Measurements from ENCODE around the gene NFKBIE.

The NFKBIE gene

GRCh38 chr6:44214307-44214706, 51.0 kb downstream of the NFKBIE start:
- no peak overlapping the region for H3K27ac Mint-ChIP-seq
- DNase-seq = no peak
- no peaks in the 10 kb centered on the region for H3K36me3 Mint-ChIP-seq (ENCODE audit: insufficient read depth)
- H3K4me3 Mint-ChIP-seq = no peak overlapping the region
- H3K9me3 Mint-ChIP-seq = no peaks in the 10 kb centered on the region
- peaks cover 0 to 5% of the 10 kb centered on the region in 2 donors for H3K4me1 Mint-ChIP-seq (ENCODE audit: low read depth in 2 of 2)
- no peak for ATAC-seq (replicated peaks)
- peaks cover 24 to 37% of the 10 kb centered on the region in 2 donors for H3K27me3 Mint-ChIP-seq

- no peak overlapping the region for H3K27ac Mint-ChIP-seq
- ATAC-seq (replicated peaks) (no peak), DNase-seq (no peak)
- H3K4me1 Mint-ChIP-seq (ENCODE audit: low read depth in 2 of 2) = no peaks in the 10 kb centered on the region
- H3K27me3 Mint-ChIP-seq = peaks cover 37 to 41% of the 10 kb centered on the region in 2 donors
- no peaks in the 10 kb centered on the region for H3K36me3 Mint-ChIP-seq (ENCODE audit: insufficient read depth)
- H3K4me3 Mint-ChIP-seq = no peak overlapping the region
- no peaks in the 10 kb centered on the region for H3K9me3 Mint-ChIP-seq
Observed at GRCh38 chr6:44211284-44211683, 54.1 kb downstream of the NFKBIE start.

Measured in effector memory CD8-positive, alpha-beta T cell (primary cell).